Activated T-helper 1 cell treated with Interleukin-2 at 50 U/mL for 16 hours (primary cell): ENCODE results near the gene SLFN12L.

ENCODE experiments used
- DNase-seq: peaks from one replicate; pipeline ENCODE4 v3.0.0-alpha.2; 2020; ENCODE audit warnings: low read depth

Gene SLFN12L

GRCh38 chr17:35432176-35433074 lies 105.1 kb downstream of the SLFN12L start, which contains the start of gene SLFN12:
Gene SLFN12 (minus strand): TSS chr17:35432500. CDS start chr17:35423028, 9,472 bp downstream.
- DNase-seq, result peak; percentile 22

GRCh38 chr17:35429702-35430101 lies 107.8 kb downstream of the SLFN12L start:
- DNase-seq, result no peak

- DNase-seq, result no peak
These were observed 109.2 kb downstream of the SLFN12L start for GRCh38 chr17:35428229-35428628.

GRCh38 chr17:35423761-35424160 lies 113.7 kb downstream of the SLFN12L start:
- DNase-seq, result no peak
